Measurements from ENCODE around the gene TMEM198.

GRCh38 chr2:219570194-219570923, 26.5 kb downstream of the TMEM198 start:
- TF ChIP-seq POLR2AphosphoS5 (IDR thresholded peaks at IDR 0.05; ENCODE audit: low read depth, low read length) (no peak), POLR2A (IDR thresholded peaks at IDR 0.05; ENCODE audit: low read depth, low read length) (no peak), TAF1 (IDR thresholded peaks at IDR 0.05; ENCODE audit: borderline replicate concordance, low read depth, low read length) (no peak)
